SK-N-SH treated with all-trans-retinoic acid at 6 μM for 48 hours (cell line): Measurements from ENCODE around the gene SCNN1B.

Experiments used
- ATAC-seq: fragments of 200-7000 bp; cut with Tn5 transposase; 3 replicates; pipeline ENCODE4 v1.9.1; 2020; ENCODE audit warnings: mild to moderate bottlenecking, moderate library complexity
- BACH2 ChIP-seq: fragments of 250-450 bp; sonication (Bioruptor Pico); IDR thresholded peaks from 2 replicates; pipeline ENCODE4 v1.9.0; 2021; ENCODE audit warnings: mild to moderate bottlenecking, borderline replicate concordance
- CSDC2 ChIP-seq: fragments of 250-450 bp; sonication (Bioruptor Pico); IDR thresholded peaks from 2 replicates; pipeline ENCODE4 v1.5.0; 2020; ENCODE audit warnings: mild to moderate bottlenecking, moderate library complexity
- ESRRG ChIP-seq: fragments of 250-450 bp; sonication (Bioruptor Pico); IDR thresholded peaks from 2 replicates; pipeline ENCODE4 v1.6.1; 2021; ENCODE audit warnings: mild to moderate bottlenecking
- GLIS3 ChIP-seq: fragments of 250-450 bp; sonication (Bioruptor Pico); IDR thresholded peaks from 2 replicates; pipeline ENCODE4 v1.5.0; 2020; ENCODE audit warnings: mild to moderate bottlenecking, moderate library complexity
- ISL1 ChIP-seq: fragments of 250-450 bp; sonication (Bioruptor Pico); IDR thresholded peaks from 2 replicates; pipeline ENCODE4 v2.1.2; 2022; ENCODE audit warnings: mild to moderate bottlenecking, moderate library complexity
- OSR1 ChIP-seq: fragments of 250-450 bp; sonication (Bioruptor Pico); IDR thresholded peaks from 2 replicates; pipeline ENCODE4 v1.8.0; 2022; ENCODE audit warnings: moderate library complexity, mild to moderate bottlenecking, inconsistent platforms
- PATZ1 ChIP-seq: fragments of 250-450 bp; sonication (Bioruptor Pico); IDR thresholded peaks from 2 replicates; pipeline ENCODE4 v1.8.0; 2020; ENCODE audit warnings: mild to moderate bottlenecking, moderate library complexity, borderline replicate concordance
- POU6F1 ChIP-seq: fragments of 250-450 bp; sonication (Bioruptor Pico); IDR thresholded peaks from 2 replicates; pipeline ENCODE4 v1.8.0; 2021; ENCODE audit warnings: low read depth, mild to moderate bottlenecking, moderate library complexity, borderline replicate concordance
- PPARA ChIP-seq: fragments of 250-450 bp; sonication (Bioruptor Pico); IDR thresholded peaks from 2 replicates; pipeline ENCODE4 v1.5.0; 2020; ENCODE audit warnings: mild to moderate bottlenecking, borderline replicate concordance
- SNAI2 ChIP-seq: fragments of 250-450 bp; sonication (Bioruptor Pico); IDR thresholded peaks from 2 replicates; pipeline ENCODE4 v1.5.0; 2020; ENCODE audit warnings: mild to moderate bottlenecking, moderate library complexity
- TCF4 ChIP-seq: fragments of 250-450 bp; sonication (Bioruptor Pico); IDR thresholded peaks from 2 replicates; pipeline ENCODE4 v1.8.0; 2021; ENCODE audit warnings: mild to moderate bottlenecking, moderate library complexity, borderline replicate concordance
- TOX ChIP-seq: fragments of 250-450 bp; sonication (Bioruptor Pico); IDR thresholded peaks from 2 replicates; pipeline ENCODE4 v1.8.0; 2021; ENCODE audit warnings: mild to moderate bottlenecking, moderate library complexity, borderline replicate concordance
- ZC3H10 ChIP-seq: fragments of 250-450 bp; sonication (Bioruptor Pico); IDR thresholded peaks from 2 replicates; pipeline ENCODE4 v1.5.1; 2021; ENCODE audit warnings: mild to moderate bottlenecking, moderate library complexity
- ZFP30 ChIP-seq: fragments of 450-650 bp; formaldehyde crosslinking; IDR thresholded peaks from 2 replicates; pipeline ENCODE4 v1.5.0; 2022; ENCODE audit warnings: mild to moderate bottlenecking, moderate library complexity
- ZNF8 ChIP-seq: fragments of 450-650 bp; formaldehyde crosslinking; IDR thresholded peaks from 2 replicates; pipeline ENCODE4 v1.5.0; 2020; ENCODE audit warnings: mild to moderate bottlenecking, moderate library complexity
- TF ChIP-seq, protein P1 (sequence below): fragments of 250-450 bp; sonication (Bioruptor Pico); IDR thresholded peaks from 2 replicates; pipeline ENCODE4 v1.5.0; 2020; ENCODE audit warnings: mild to moderate bottlenecking, moderate library complexity
- TF ChIP-seq, protein P2 (sequence below): fragments of 250-450 bp; sonication (Bioruptor Pico); IDR thresholded peaks from 2 replicates; pipeline ENCODE4 v1.5.1; 2020; ENCODE audit warnings: low read depth, mild to moderate bottlenecking, moderate library complexity
- TF ChIP-seq, protein P3 (sequence below): fragments of 250-450 bp; sonication (Bioruptor Pico); IDR thresholded peaks from 2 replicates; pipeline ENCODE4 v1.5.1; 2021; ENCODE audit warnings: mild to moderate bottlenecking, moderate library complexity

SCNN1B gene

DNA sequence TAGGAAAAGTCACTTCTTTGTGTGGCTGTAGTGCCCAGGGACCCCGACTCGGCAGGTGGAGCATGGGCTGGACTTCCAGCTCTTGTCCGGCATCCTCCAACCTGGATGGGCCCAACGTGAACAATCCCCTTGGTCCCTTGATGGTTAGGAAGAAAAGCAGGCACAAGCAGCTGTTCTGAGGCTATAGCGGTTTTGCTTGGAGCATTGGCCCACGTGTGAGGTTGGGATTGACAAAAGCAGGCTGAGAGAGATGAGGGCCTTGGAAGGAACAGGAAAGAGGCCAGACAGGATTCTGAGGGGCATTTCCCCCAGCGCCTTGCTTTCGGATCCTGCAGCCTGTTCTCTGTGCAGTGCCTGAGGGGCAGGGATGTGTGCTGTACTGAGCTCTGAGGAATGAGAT, 28.1 kb downstream of the SCNN1B start:
- no peak for ATAC-seq
- TF ChIP-seq ESRRG (CRISPR knock-in tag) (no peak), ZC3H10 (CRISPR knock-in tag) (no peak), ZNF8 (CRISPR knock-in tag) (no peak), ZFP30 (no peak), TOX (no peak), PATZ1 (CRISPR knock-in tag) (no peak), SNAI2 (CRISPR knock-in tag) (no peak), GLIS3 (CRISPR knock-in tag) (no peak), OSR1 (CRISPR knock-in tag) (no peak), POU6F1 (CRISPR knock-in tag) (no peak), TCF4 (CRISPR knock-in tag) (no peak), CSDC2 (CRISPR knock-in tag) (no peak)
- TF ChIP-seq, protein P1, sequence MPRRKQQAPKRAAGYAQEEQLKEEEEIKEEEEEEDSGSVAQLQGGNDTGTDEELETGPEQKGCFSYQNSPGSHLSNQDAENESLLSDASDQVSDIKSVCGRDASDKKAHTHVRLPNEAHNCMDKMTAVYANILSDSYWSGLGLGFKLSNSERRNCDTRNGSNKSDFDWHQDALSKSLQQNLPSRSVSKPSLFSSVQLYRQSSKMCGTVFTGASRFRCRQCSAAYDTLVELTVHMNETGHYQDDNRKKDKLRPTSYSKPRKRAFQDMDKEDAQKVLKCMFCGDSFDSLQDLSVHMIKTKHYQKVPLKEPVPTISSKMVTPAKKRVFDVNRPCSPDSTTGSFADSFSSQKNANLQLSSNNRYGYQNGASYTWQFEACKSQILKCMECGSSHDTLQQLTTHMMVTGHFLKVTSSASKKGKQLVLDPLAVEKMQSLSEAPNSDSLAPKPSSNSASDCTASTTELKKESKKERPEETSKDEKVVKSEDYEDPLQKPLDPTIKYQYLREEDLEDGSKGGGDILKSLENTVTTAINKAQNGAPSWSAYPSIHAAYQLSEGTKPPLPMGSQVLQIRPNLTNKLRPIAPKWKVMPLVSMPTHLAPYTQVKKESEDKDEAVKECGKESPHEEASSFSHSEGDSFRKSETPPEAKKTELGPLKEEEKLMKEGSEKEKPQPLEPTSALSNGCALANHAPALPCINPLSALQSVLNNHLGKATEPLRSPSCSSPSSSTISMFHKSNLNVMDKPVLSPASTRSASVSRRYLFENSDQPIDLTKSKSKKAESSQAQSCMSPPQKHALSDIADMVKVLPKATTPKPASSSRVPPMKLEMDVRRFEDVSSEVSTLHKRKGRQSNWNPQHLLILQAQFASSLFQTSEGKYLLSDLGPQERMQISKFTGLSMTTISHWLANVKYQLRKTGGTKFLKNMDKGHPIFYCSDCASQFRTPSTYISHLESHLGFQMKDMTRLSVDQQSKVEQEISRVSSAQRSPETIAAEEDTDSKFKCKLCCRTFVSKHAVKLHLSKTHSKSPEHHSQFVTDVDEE = no peak
- TF ChIP-seq, protein P2, sequence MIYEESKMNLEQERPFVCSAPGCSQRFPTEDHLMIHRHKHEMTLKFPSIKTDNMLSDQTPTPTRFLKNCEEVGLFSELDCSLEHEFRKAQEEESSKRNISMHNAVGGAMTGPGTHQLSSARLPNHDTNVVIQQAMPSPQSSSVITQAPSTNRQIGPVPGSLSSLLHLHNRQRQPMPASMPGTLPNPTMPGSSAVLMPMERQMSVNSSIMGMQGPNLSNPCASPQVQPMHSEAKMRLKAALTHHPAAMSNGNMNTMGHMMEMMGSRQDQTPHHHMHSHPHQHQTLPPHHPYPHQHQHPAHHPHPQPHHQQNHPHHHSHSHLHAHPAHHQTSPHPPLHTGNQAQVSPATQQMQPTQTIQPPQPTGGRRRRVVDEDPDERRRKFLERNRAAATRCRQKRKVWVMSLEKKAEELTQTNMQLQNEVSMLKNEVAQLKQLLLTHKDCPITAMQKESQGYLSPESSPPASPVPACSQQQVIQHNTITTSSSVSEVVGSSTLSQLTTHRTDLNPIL = no peak
- TF ChIP-seq, protein P3, sequence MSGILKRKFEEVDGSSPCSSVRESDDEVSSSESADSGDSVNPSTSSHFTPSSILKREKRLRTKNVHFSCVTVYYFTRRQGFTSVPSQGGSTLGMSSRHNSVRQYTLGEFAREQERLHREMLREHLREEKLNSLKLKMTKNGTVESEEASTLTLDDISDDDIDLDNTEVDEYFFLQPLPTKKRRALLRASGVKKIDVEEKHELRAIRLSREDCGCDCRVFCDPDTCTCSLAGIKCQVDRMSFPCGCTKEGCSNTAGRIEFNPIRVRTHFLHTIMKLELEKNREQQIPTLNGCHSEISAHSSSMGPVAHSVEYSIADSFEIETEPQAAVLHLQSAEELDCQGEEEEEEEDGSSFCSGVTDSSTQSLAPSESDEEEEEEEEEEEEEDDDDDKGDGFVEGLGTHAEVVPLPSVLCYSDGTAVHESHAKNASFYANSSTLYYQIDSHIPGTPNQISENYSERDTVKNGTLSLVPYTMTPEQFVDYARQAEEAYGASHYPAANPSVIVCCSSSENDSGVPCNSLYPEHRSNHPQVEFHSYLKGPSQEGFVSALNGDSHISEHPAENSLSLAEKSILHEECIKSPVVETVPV (CRISPR knock-in tag) = no peak

DNA sequence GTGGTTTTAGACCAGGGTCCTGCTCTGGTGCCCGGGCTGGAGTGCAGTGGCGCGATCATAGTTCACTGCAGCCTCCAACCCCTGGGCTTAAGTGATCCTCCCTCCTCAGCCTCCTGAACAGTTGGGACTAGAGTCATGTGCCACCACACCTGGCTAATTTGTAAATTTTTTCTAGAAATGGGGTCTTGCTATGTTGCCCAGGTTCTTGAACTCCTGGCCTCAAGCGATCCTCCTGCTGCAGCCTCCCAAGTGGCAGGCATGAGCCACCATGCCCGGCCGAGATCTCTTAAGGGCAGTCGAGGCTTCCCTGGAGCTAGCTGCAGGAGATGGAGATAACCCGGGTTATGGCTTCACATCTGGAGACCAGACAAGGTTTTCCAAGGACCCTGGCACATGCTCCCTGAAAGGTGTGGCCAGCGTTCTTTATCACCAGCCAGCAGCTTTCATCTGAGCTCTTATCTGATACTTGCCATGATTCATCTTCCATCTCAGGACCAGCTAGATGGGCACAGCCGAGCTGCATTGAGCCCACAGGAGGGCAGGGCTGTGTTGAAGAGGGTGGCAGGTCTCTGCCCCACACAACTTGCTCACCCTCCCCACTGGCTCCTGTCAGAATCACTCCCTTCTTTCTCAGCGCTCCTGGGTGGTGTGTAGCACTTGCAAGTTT, 28.6 kb downstream of the SCNN1B start:
- TF ChIP-seq GLIS3 (CRISPR knock-in tag) (no peak), TCF4 (CRISPR knock-in tag) (peak; percentile 68; the same call in 1 of the 2 replicates)
- no peak for ATAC-seq

DNA sequence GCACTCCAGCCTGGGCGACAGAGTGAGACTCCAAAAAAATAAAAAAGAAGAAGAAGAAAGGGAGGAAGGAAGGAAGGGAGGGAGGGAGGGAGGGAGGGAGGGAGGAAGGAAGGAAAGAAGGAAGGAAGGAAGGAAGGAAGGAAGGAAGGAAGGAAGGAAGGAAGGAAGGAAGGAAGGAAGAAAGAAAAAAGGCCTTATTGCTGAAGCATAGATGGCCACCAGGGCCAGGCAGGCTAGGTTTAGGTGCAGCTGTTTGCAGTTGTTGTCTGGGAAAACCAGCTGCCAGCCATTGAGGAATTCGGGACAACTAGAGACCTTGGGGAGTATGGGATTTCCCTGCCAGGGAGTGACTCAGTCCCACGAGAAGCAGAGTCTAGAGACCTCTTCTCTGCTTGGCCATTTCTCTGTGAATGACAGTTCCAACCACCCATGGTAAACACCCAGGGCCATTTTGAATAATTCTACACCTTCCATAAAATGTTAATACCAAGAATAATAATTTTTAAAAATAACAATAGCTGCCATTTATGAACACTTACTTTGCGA, 31.0 kb downstream of the SCNN1B start:
- no peak for ATAC-seq
- TF ChIP-seq PATZ1 (CRISPR knock-in tag) (no peak), PPARA (CRISPR knock-in tag) (no peak), BACH2 (CRISPR knock-in tag) (no peak), TOX (no peak), CSDC2 (CRISPR knock-in tag) (no peak), SNAI2 (CRISPR knock-in tag) (no peak), TCF4 (CRISPR knock-in tag) (no peak), ISL1 (CRISPR knock-in tag) (no peak), ZNF8 (CRISPR knock-in tag) (no peak), OSR1 (CRISPR knock-in tag) (no peak)
- TF ChIP-seq, protein P2 = no peak
- TF ChIP-seq, protein P1 = no peak
